HEK293T (cell line): ENCODE measurements around the gene MAG.

Source experiments
- CTCF ChIA-PET: fragments of 350-600 bp; formaldehyde crosslinking; extraction: SDS; loops from one replicate; lab custom pipeline; 2021; ENCODE audit warnings: antibody characterized with exemption, inconsistent platforms; lab: Yijun Ruan, JAX
- POLR2A ChIA-PET: fragments of 350-600 bp; formaldehyde crosslinking; extraction: SDS; loops from one replicate; lab custom pipeline; 2020; ENCODE audit warnings: antibody characterized with exemption, inconsistent platforms; lab: Yijun Ruan, JAX
- DNase-seq: peaks from one replicate; pipeline ENCODE4 v3.0.0; 2012; ENCODE audit warnings: mixed read lengths; ENCODE audit errors: extremely low spot score
- ARNT ChIP-seq: fragments of 450-650 bp; IDR thresholded peaks from 2 replicates; pipeline ENCODE4 v1.6.1; 2017; ENCODE audit warnings: mild to moderate bottlenecking
- BHLHE40 ChIP-seq: fragments of 450-650 bp; IDR thresholded peaks from 2 replicates; pipeline ENCODE4 v1.6.1; 2016; ENCODE audit warnings: mild to moderate bottlenecking, moderate library complexity, borderline replicate concordance
- CTBP1 ChIP-seq: fragments of 450-650 bp; IDR thresholded peaks from 2 replicates; pipeline ENCODE4 v1.6.1; 2016; ENCODE audit warnings: borderline replicate concordance
- ELF4 ChIP-seq: fragments of 450-650 bp; IDR thresholded peaks from 2 replicates; pipeline ENCODE4 v1.6.1; 2017; ENCODE audit warnings: antibody characterized with exemption
- FOXA1 ChIP-seq: fragments of 450-650 bp; IDR thresholded peaks from 2 replicates; pipeline ENCODE4 v1.6.1; 2016; ENCODE audit warnings: mild to moderate bottlenecking
- FOXK2 ChIP-seq: fragments of 450-650 bp; IDR thresholded peaks from 2 replicates; pipeline ENCODE4 v1.6.1; 2016; ENCODE audit warnings: mild to moderate bottlenecking
- FOXM1 ChIP-seq: fragments of 450-650 bp; IDR thresholded peaks from 2 replicates; pipeline ENCODE4 v1.6.1; 2017; ENCODE audit warnings: mild to moderate bottlenecking, borderline replicate concordance
- HDGF ChIP-seq: fragments of 450-650 bp; IDR thresholded peaks from 2 replicates; pipeline ENCODE4 v1.6.1; 2017; ENCODE audit warnings: antibody characterized with exemption, borderline replicate concordance
- L3MBTL2 ChIP-seq: fragments of 450-650 bp; conservative IDR thresholded peaks from 2 replicates; pipeline ENCODE4 v1.6.1; 2016; ENCODE audit warnings: mild to moderate bottlenecking
- LEF1 ChIP-seq: fragments of 450-650 bp; IDR thresholded peaks from 2 replicates; pipeline ENCODE4 v1.6.1; 2017; ENCODE audit warnings: mild to moderate bottlenecking, borderline replicate concordance
- NFRKB ChIP-seq: fragments of 450-650 bp; IDR thresholded peaks from 2 replicates; pipeline ENCODE4 v1.6.1; 2016; ENCODE audit warnings: mild to moderate bottlenecking, moderate library complexity
- PKNOX1 ChIP-seq: fragments of 450-650 bp; IDR thresholded peaks from 2 replicates; pipeline ENCODE4 v1.6.1; 2016
- SP1 ChIP-seq: fragments of 450-650 bp; IDR thresholded peaks from 2 replicates; pipeline ENCODE4 v1.6.1; 2017
- SUZ12 ChIP-seq: fragments of 450-650 bp; IDR thresholded peaks from 2 replicates; pipeline ENCODE4 v1.6.1; 2016; ENCODE audit warnings: mild to moderate bottlenecking
- TARDBP ChIP-seq: fragments of 450-650 bp; IDR thresholded peaks from 2 replicates; pipeline ENCODE4 v1.6.1; 2016
- ZNF384 ChIP-seq: fragments of 450-650 bp; IDR thresholded peaks from 2 replicates; pipeline ENCODE4 v1.6.1; 2016

MAG gene

GRCh38 chr19:35262101-35262761, 29.7 kb upstream of the MAG start:
- no peak for DNase-seq
- CTCF ChIA-PET = no interaction called here
- POLR2A ChIA-PET = interaction anchor here (1.6 kb wide), 1 partner anchor 11 kb away, joined by 5 read pairs; no protein-coding TSS in a partner anchor

GRCh38 chr19:35264268-35265125, 27.5 kb upstream of the MAG start:
- POLR2A ChIA-PET = interaction anchor here (1.0 to 1.2 kb wide), 2 partner anchors 9 to 110 kb away, joined by 3 to 6 read pairs; partner anchors contain the start of gene FXYD5
- CTCF ChIA-PET = interaction anchor here (0.5 kb wide), 1 partner anchor 53 kb away, joined by 7 read pairs; no protein-coding TSS in a partner anchor
- TF ChIP-seq PKNOX1 (no peak), NFRKB (no peak), L3MBTL2 (no peak), FOXM1 (no peak), ZNF384 (no peak), TARDBP (no peak), BHLHE40 (no peak), ARNT (no peak), SP1 (no peak), LEF1 (no peak), HDGF (no peak), ELF4 (no peak), CTBP1 (no peak), FOXK2 (no peak), FOXA1 (no peak), SUZ12 (no peak)
- DNase-seq = no peak

More at GRCh38 chr19:35262101-35262761, 29.7 kb upstream of the MAG start:
- TF ChIP-seq TARDBP (no peak), ELF4 (no peak), PKNOX1 (no peak), L3MBTL2 (no peak), FOXK2 (no peak), ARNT (no peak), SUZ12 (no peak), NFRKB (no peak), BHLHE40 (no peak), ZNF384 (no peak), SP1 (no peak), FOXM1 (no peak), HDGF (no peak), CTBP1 (no peak), LEF1 (no peak), FOXA1 (no peak)

GRCh38 chr19:35265126-35265899, 26.6 kb upstream of the MAG start:
- DNase-seq = no peak
- ChIA-PET CTCF (no interaction called here), POLR2A (interaction anchor here (1.2 to 1.3 kb wide), 3 partner anchors 10 to 60 kb away, joined by 3 to 6 read pairs (median 4); no protein-coding TSS in a partner anchor)
- no peak for TF ChIP-seq NFRKB
- TF ChIP-seq FOXA1 = no peak
- TF ChIP-seq ARNT = no peak
- no peak for TF ChIP-seq FOXM1
- TF ChIP-seq ELF4 = no peak
- no peak for TF ChIP-seq HDGF
- TF ChIP-seq FOXK2 = no peak
- TF ChIP-seq ZNF384 = no peak
- no peak for TF ChIP-seq TARDBP
- no peak for TF ChIP-seq PKNOX1
- TF ChIP-seq L3MBTL2 = no peak

- TF ChIP-seq SUZ12 (no peak), ELF4 (no peak), CTBP1 (no peak), TARDBP (no peak), FOXA1 (no peak), HDGF (no peak), SP1 (no peak), LEF1 (no peak), NFRKB (no peak), FOXM1 (no peak), L3MBTL2 (no peak), ZNF384 (no peak), FOXK2 (no peak), ARNT (no peak), BHLHE40 (no peak), PKNOX1 (no peak)
- ChIA-PET POLR2A (interaction anchor here (1.3 kb wide), 2 partner anchors 15 to 61 kb away, joined by 3 to 4 read pairs; no protein-coding TSS in a partner anchor), CTCF (interaction anchor here (1.5 kb wide), 1 partner anchor 124 kb away, joined by 3 read pairs; no protein-coding TSS in a partner anchor)
- no peak for DNase-seq
These were observed 26.0 kb upstream of the MAG start for GRCh38 chr19:35265900-35266519.
